GM19438 (cell line): ENCODE measurements around the gene RGL1.

ENCODE experiments used
- ATAC-seq: cut with Tn5 transposase; IDR thresholded peaks from one replicate; pipeline ENCODE4 v1.9.1; 2021; ENCODE audit warnings: low read depth; ENCODE audit not compliant: unreplicated experiment

RGL1 gene

GRCh38 chr1:183910845-183911244, 105.9 kb downstream of the RGL1 start:
- ATAC-seq, result no peak

GRCh38 chr1:183911285-183911684, 106.4 kb downstream of the RGL1 start:
- ATAC-seq, result peak; percentile 76

- ATAC-seq, result peak; percentile 44
Measured at GRCh38 chr1:183912265-183912886, 107.5 kb downstream of the RGL1 start.

- no peak for ATAC-seq
Measured at GRCh38 chr1:183913567-183913993, 108.7 kb downstream of the RGL1 start.

GRCh38 chr1:183914276-183914675, 109.4 kb downstream of the RGL1 start:
- ATAC-seq, result no peak

GRCh38 chr1:183914891-183915290, 110.0 kb downstream of the RGL1 start:
- ATAC-seq, result no peak

- ATAC-seq, result peak; percentile 42
Measured at GRCh38 chr1:183915625-183916510, 110.9 kb downstream of the RGL1 start.

- no peak for ATAC-seq
Measured at GRCh38 chr1:183916574-183916973, 111.7 kb downstream of the RGL1 start.

GRCh38 chr1:183918589-183918988, 113.7 kb downstream of the RGL1 start:
- ATAC-seq, result no peak

GRCh38 chr1:183920651-183921050, 115.7 kb downstream of the RGL1 start:
- ATAC-seq, result no peak

GRCh38 chr1:183922197-183922596, 117.3 kb downstream of the RGL1 start:
- ATAC-seq, result no peak

GRCh38 chr1:183925947-183926346, 121.0 kb downstream of the RGL1 start:
- ATAC-seq, result no peak

- no peak for ATAC-seq
Measured at GRCh38 chr1:183926983-183927382, 122.1 kb downstream of the RGL1 start.

- ATAC-seq, result no peak
Measured at GRCh38 chr1:183931646-183932271, 126.8 kb downstream of the RGL1 start.

- no peak for ATAC-seq
Measured at GRCh38 chr1:183932412-183932811, 127.5 kb downstream of the RGL1 start.

GRCh38 chr1:183933528-183934179, 128.7 kb downstream of the RGL1 start:
- no peak for ATAC-seq

GRCh38 chr1:183934314-183934713, 129.4 kb downstream of the RGL1 start:
- ATAC-seq, result no peak

GRCh38 chr1:183936009-183936408, 131.1 kb downstream of the RGL1 start:
- no peak for ATAC-seq

- no peak for ATAC-seq
Measured at GRCh38 chr1:183936791-183937190, 131.9 kb downstream of the RGL1 start.

GRCh38 chr1:183937611-183938010, 132.7 kb downstream of the RGL1 start:
- ATAC-seq, result no peak

GRCh38 chr1:183941001-183941400, 136.1 kb downstream of the RGL1 start:
- no peak for ATAC-seq
